NCI-H748 treated with DMSO at 0.1 percent for 48 hours (cell line): ENCODE data around the gene THPO.

Experiments
- DNase-seq: peaks from one replicate; lab custom pipeline; 2025; lab: John Stamatoyannopoulos, UW

The THPO gene

DNA sequence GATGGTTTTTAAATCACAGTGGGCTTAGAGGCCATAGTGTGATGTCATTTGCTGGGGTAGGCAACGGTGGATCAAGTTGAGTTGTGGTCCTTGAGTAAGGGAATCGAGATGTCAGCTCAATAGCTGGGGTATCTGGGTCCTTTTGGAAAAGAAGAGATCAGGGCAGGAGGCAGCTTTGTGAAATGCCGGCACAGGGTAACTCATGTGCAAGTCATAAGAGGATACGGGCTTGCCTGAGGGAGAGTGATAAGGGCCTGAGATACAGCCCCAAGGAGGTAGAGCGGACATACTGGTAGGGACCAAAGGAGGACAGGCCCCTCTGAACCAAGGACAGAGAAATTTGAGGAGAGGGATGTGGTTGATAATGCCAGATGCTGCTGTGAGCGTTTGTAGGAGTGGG is 44.8 kb downstream of the THPO start:
- DNase-seq: no peak

DNA sequence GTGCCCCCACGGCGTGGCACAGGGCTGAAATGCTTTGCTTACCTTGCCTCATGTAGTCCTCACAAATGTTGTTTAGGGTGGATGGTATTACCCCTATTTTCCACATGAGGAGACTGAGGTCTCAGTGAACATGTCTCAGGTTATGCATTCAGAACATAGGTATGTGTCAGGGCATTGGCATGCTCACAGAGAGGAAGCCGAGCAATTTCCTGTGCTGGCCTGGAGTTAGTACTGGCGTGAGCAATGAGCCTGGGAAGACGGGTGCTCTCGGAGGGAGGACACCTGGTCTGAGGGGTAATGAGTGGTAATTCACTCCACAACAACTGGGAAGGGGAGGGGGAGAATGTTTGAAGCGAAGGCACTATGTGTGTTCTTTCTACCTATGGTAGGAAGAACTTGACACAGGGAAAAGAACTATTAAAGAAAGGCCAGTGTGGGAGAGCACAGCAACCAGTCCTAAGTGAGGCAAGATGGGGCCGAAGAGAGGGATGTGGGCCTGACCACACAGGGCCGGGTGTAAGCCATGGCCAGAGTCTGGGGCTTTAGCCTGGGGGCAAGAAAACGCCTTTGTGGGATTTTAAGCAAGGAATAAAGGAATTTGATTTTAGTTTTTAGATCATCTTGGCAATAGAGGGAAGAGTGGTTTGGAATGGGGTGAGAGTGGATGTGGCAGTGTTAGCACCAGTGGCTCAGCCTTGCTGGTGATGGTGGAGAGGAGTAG is 45.5 kb downstream of the THPO start:
- no peak for DNase-seq

DNA sequence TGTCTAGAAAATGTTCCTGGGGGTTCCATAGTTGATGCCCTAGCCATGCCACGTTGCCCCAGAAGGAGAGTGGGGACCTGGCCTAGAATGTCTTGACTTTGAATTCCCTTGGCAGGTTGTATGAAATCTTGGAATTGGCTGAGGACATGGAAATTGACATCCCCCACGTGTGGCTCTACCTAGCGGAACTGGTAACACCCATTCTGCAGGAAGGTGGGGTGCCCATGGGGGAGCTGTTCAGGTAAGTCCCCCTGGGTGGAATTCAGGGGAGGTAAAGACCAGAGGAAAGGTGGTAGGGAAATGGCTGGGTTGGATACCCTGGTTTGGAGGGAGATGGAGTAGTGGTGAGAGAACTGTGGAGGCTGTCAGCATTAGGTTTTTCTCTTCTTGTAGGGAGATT is 49.5 kb downstream of the THPO start:
- no peak for DNase-seq

DNA sequence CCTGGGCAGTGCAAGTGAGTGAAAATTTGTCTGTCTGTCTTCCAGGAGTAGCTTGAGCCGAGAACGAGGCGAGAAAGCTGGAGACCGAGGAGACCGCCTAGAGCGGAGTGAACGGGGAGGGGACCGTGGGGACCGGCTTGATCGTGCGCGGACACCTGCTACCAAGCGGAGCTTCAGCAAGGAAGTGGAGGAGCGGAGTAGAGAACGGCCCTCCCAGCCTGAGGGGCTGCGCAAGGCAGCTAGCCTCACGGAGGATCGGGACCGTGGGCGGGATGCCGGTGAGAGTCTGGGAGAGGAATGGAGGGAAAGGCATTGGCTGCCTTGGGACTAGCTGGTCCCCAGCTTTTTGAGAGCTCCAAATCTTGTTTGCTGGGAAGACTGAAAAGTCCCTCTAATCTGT is 50.8 kb downstream of the THPO start:
- no peak for DNase-seq

DNA sequence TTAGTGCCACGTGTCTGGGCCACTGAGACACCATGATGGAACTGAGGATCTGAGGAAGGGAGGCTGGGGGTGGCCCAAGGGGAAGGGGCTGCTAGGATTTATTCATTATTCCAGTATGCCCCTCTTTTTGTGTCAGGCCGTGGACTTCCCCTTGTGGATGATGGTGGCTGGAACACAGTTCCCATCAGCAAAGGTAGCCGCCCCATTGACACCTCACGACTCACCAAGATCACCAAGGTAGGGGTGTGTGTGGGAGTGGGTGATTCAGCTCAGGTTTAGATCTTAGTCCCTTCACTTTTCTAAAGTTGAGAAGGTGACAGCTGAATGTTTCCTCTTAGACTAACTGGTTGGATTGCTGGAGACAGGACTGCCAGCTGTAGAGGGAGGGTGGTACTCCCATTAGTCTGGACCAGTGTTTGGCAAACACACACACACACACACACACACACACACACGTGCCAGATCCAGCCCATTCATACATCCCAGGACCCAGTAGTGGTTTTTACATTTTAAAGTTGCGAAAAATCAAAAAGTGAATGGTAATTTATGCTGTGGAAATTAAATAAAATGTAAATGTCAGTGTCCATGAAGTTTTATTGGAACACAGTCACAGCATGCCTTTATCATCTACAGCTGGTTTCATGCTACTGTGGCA is 52.2 kb downstream of the THPO start:
- no peak for DNase-seq

DNA sequence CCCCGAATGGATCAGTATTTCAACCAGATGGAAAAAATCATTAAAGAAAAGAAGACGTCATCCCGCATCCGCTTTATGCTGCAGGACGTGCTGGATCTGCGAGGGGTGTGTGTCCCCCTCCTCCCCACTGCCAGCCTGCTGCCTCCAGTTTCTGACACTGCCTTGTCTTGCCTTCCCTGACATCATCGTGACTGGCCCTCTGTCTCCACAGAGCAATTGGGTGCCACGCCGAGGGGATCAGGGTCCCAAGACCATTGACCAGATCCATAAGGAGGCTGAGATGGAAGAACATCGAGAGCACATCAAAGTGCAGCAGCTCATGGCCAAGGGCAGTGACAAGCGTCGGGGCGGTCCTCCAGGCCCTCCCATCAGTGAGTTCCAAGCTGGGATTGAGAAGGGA is 52.7 kb downstream of the THPO start:
- no peak for DNase-seq

DNA sequence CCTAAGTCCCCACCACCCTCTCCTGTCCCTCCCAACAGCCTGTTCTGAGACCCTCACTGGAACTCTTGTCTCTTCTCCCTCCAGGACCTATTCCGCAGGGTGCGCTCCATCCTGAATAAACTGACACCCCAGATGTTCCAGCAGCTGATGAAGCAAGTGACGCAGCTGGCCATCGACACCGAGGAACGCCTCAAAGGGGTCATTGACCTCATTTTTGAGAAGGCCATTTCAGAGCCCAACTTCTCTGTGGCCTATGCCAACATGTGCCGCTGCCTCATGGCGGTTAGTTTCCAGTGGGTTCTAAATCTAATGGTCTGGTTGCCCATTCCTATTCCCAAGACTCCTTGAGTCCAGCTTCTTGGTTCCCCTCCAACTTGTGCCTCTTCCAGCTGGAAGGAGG is 54.3 kb downstream of the THPO start:
- DNase-seq: no peak

DNA sequence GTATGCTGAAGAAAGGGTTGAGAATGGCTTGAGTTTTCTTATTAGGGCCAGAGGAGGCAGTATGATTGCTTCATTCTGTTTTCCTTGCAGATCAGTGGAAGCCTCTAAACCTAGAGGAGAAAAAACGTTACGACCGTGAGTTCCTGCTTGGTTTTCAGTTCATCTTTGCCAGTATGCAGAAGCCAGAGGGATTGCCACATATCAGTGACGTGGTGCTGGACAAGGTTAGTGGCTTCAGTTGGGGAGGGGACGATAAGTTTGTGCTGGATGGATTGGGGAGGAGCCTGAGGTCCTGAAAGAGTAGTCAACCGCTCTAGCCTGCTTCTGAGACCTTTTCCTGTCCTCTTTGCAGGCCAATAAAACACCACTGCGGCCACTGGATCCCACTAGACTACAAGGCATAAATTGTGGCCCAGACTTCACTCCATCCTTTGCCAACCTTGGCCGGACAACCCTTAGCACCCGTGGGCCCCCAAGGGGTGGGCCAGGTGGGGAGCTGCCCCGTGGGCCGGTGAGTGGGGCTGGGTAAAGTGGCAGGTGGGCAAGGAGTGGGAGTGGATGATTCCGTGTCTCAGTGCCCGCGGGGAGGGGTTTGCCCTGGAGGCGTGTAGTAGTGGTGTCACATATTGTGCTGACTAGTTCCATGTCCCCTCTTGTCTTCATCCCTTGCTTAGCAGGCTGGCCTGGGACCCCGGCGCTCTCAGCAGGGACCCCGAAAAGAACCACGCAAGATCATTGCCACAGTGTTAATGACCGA is 55.1 kb downstream of the THPO start:
- no peak for DNase-seq
